Measurements from ENCODE around the gene SCYGR2.

DNA sequence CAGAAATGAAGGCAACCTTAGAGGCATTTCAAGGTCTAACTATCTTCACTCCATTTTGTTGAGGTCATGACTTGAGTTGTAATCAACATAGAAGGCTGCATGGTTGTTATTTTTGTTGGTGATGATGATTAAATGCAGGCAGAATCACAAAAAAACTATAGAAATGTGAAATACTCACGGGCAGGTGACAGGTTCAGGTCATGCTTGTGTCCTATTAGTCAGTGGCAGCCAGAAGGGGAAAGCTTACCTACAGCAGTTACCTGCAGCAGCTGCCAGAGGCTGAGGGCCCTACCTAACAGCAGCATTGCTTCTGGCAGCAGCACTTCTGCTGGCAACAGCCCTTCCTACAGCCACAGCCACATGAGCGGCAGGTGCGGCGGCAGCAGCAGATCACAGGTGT lies 15.6 kb downstream of the SCYGR2 start:
- TF ChIP-seq CTCF (IDR thresholded peaks at IDR 0.05) (no peak), GABPA (IDR thresholded peaks at IDR 0.05; ENCODE audit: low read depth) (no peak), EZH2phosphoT487 (IDR thresholded peaks at IDR 0.05; ENCODE audit: borderline replicate concordance, low read depth) (no peak), POLR2AphosphoS5 (IDR thresholded peaks at IDR 0.05; ENCODE audit: low read depth, low read length) (no peak), GATA2 (CRISPR knock-in tag; IDR thresholded peaks at IDR 0.05) (no peak), SMC3 (IDR thresholded peaks at IDR 0.05; ENCODE audit: low read depth, low read length) (no peak), ZBTB33 (IDR thresholded peaks at IDR 0.05; ENCODE audit: borderline replicate concordance, low read depth) (no peak), FOXM1 (IDR thresholded peaks at IDR 0.05; ENCODE audit: low read depth) (no peak), RAD21 (IDR thresholded peaks at IDR 0.05; ENCODE audit: low read length) (no peak)
- TF ChIP-seq, protein P1, sequence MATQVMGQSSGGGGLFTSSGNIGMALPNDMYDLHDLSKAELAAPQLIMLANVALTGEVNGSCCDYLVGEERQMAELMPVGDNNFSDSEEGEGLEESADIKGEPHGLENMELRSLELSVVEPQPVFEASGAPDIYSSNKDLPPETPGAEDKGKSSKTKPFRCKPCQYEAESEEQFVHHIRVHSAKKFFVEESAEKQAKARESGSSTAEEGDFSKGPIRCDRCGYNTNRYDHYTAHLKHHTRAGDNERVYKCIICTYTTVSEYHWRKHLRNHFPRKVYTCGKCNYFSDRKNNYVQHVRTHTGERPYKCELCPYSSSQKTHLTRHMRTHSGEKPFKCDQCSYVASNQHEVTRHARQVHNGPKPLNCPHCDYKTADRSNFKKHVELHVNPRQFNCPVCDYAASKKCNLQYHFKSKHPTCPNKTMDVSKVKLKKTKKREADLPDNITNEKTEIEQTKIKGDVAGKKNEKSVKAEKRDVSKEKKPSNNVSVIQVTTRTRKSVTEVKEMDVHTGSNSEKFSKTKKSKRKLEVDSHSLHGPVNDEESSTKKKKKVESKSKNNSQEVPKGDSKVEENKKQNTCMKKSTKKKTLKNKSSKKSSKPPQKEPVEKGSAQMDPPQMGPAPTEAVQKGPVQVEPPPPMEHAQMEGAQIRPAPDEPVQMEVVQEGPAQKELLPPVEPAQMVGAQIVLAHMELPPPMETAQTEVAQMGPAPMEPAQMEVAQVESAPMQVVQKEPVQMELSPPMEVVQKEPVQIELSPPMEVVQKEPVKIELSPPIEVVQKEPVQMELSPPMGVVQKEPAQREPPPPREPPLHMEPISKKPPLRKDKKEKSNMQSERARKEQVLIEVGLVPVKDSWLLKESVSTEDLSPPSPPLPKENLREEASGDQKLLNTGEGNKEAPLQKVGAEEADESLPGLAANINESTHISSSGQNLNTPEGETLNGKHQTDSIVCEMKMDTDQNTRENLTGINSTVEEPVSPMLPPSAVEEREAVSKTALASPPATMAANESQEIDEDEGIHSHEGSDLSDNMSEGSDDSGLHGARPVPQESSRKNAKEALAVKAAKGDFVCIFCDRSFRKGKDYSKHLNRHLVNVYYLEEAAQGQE (IDR thresholded peaks at IDR 0.05; ENCODE audit: low read depth, low read length) = no peak
- TF ChIP-seq, protein P2, sequence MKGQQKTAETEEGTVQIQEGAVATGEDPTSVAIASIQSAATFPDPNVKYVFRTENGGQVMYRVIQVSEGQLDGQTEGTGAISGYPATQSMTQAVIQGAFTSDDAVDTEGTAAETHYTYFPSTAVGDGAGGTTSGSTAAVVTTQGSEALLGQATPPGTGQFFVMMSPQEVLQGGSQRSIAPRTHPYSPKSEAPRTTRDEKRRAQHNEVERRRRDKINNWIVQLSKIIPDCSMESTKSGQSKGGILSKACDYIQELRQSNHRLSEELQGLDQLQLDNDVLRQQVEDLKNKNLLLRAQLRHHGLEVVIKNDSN (IDR thresholded peaks at IDR 0.05; ENCODE audit: borderline replicate concordance, low read depth) = no peak
- TF ChIP-seq, protein P3, sequence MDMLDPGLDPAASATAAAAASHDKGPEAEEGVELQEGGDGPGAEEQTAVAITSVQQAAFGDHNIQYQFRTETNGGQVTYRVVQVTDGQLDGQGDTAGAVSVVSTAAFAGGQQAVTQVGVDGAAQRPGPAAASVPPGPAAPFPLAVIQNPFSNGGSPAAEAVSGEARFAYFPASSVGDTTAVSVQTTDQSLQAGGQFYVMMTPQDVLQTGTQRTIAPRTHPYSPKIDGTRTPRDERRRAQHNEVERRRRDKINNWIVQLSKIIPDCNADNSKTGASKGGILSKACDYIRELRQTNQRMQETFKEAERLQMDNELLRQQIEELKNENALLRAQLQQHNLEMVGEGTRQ (IDR thresholded peaks at IDR 0.05; ENCODE audit: borderline replicate concordance, low read depth, low read length) = no peak
